ENCODE data around the gene SNX18. TPM values are rescaled to one million over a fixed set of nuclear protein-coding genes. Genes with fewer than 3 reads are reported as not detected.
"Not testable (repeated sequence)": the region's sequence is repeated elsewhere in the genome, so short reads cannot be mapped to it uniquely, and the experiment has no call there.

SNX18 gene
- total RNA-seq, 1 donor from 2014 or later = 30.6 TPM

- H3K4me3 ChIP-seq (ENCODE audit: low read depth, low read length) = no peak overlapping the region
- no peaks in the 10 kb centered on the region for H3K27me3 ChIP-seq (ENCODE audit: control insufficient read depth, insufficient read depth, low read length)
- TF ChIP-seq CTCF (IDR thresholded peaks at IDR 0.05; ENCODE audit: insufficient read depth, low read length, poor library complexity, severe bottlenecking) = no peak
- H3K36me3 ChIP-seq (ENCODE audit: control insufficient read depth, insufficient read depth, low read length) = no peaks in the 10 kb centered on the region
- DNase-seq (ENCODE audit: low read depth) = no peak
These were observed 40.9 kb upstream of the SNX18 start for GRCh38 chr5:54476682-54477081.

- H3K4me3 ChIP-seq (ENCODE audit: low read depth, low read length) = no peak overlapping the region
- no peak for DNase-seq (ENCODE audit: low read depth)
- H3K36me3 ChIP-seq (ENCODE audit: control insufficient read depth, insufficient read depth, low read length) = no peaks in the 10 kb centered on the region
- no peak for TF ChIP-seq CTCF (IDR thresholded peaks at IDR 0.05; ENCODE audit: insufficient read depth, low read length, poor library complexity, severe bottlenecking)
- H3K27me3 ChIP-seq (ENCODE audit: control insufficient read depth, insufficient read depth, low read length) = no peaks in the 10 kb centered on the region
These were observed 39.5 kb upstream of the SNX18 start for GRCh38 chr5:54477941-54478478.

- Histone ChIP-seq H3K27me3 (ENCODE audit: control insufficient read depth, insufficient read depth, low read length) (no peaks in the 10 kb centered on the region), H3K36me3 (ENCODE audit: control insufficient read depth, insufficient read depth, low read length) (no peaks in the 10 kb centered on the region), H3K4me3 (ENCODE audit: low read depth, low read length) (no peak overlapping the region)
- DNase-seq (ENCODE audit: low read depth) = no peak
- TF ChIP-seq CTCF (IDR thresholded peaks at IDR 0.05; ENCODE audit: insufficient read depth, low read length, poor library complexity, severe bottlenecking) = no peak
These were observed 37.3 kb upstream of the SNX18 start for GRCh38 chr5:54480296-54480695.

- Histone ChIP-seq H3K36me3 (ENCODE audit: control insufficient read depth, insufficient read depth, low read length) (no peaks in the 10 kb centered on the region), H3K27me3 (ENCODE audit: control insufficient read depth, insufficient read depth, low read length) (no peaks in the 10 kb centered on the region), H3K4me3 (ENCODE audit: low read depth, low read length) (no peak overlapping the region)
- no peak for DNase-seq (ENCODE audit: low read depth)
- no peak for TF ChIP-seq CTCF (IDR thresholded peaks at IDR 0.05; ENCODE audit: insufficient read depth, low read length, poor library complexity, severe bottlenecking)
These were observed 33.2 kb upstream of the SNX18 start for GRCh38 chr5:54484219-54484894.

- DNase-seq (ENCODE audit: low read depth); H3K27me3 ChIP-seq (ENCODE audit: control insufficient read depth, insufficient read depth, low read length); H3K36me3 ChIP-seq (ENCODE audit: control insufficient read depth, insufficient read depth, low read length); H3K4me3 ChIP-seq (ENCODE audit: low read depth, low read length): not testable (repeated sequence)
These were observed 31.9 kb upstream of the SNX18 start for GRCh38 chr5:54485659-54486058.

- H3K27me3 ChIP-seq (ENCODE audit: control insufficient read depth, insufficient read depth, low read length); H3K36me3 ChIP-seq (ENCODE audit: control insufficient read depth, insufficient read depth, low read length); DNase-seq (ENCODE audit: low read depth); H3K4me3 ChIP-seq (ENCODE audit: low read depth, low read length): not testable (repeated sequence)
These were observed 27.9 kb upstream of the SNX18 start for GRCh38 chr5:54489648-54489979.

GRCh38 chr5:54491326-54491725 is 26.2 kb upstream of the SNX18 start:
- no peak for TF ChIP-seq CTCF (IDR thresholded peaks at IDR 0.05; ENCODE audit: insufficient read depth, low read length, poor library complexity, severe bottlenecking)
- no peaks in the 10 kb centered on the region for H3K27me3 ChIP-seq (ENCODE audit: control insufficient read depth, insufficient read depth, low read length)
- no peak overlapping the region for H3K4me3 ChIP-seq (ENCODE audit: low read depth, low read length)
- DNase-seq (ENCODE audit: low read depth) = no peak
- H3K36me3 ChIP-seq (ENCODE audit: control insufficient read depth, insufficient read depth, low read length) = no peaks in the 10 kb centered on the region

Data from kidney epithelial cell (primary cell).